WTC11 (cell line): ENCODE measurements around the gene SRP9.

Experiments
- CTCF ChIP-seq: fragments of 200-600 bp; IDR thresholded peaks from 2 replicates; pipeline ENCODE4 v1.8.0; 2022; ENCODE audit warnings: antibody characterized with exemption
- USF2 ChIP-seq: sonication (generic); formaldehyde crosslinking; IDR thresholded peaks from 2 replicates; pipeline ENCODE4 v1.8.1; 2023; ENCODE audit warnings: mild to moderate bottlenecking, missing genetic modification reagents, moderate library complexity
- ZNF263 ChIP-seq: sonication (generic); formaldehyde crosslinking; IDR thresholded peaks from 2 replicates; pipeline ENCODE4 v1.8.1; 2022; ENCODE audit warnings: low read depth, mild to moderate bottlenecking, moderate library complexity, missing genetic modification reagents
- TF ChIP-seq, protein P1 (sequence below): sonication (generic); formaldehyde crosslinking; IDR thresholded peaks from 2 replicates; pipeline ENCODE4 v1.8.1; 2023; ENCODE audit warnings: mild to moderate bottlenecking, missing genetic modification reagents, moderate library complexity

- TF ChIP-seq CTCF (no peak), ZNF263 (CRISPR knock-in tag) (no peak), USF2 (CRISPR knock-in tag) (no peak)
- TF ChIP-seq, protein P1, sequence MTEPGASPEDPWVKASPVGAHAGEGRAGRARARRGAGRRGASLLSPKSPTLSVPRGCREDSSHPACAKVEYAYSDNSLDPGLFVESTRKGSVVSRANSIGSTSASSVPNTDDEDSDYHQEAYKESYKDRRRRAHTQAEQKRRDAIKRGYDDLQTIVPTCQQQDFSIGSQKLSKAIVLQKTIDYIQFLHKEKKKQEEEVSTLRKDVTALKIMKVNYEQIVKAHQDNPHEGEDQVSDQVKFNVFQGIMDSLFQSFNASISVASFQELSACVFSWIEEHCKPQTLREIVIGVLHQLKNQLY (CRISPR knock-in tag) = no peak
Observed at GRCh38 chr1:225755671-225756319, 21.8 kb upstream of the SRP9 start.
